NCI-H526 (cell line): ENCODE measurements around the gene MAN2C1.
"Not testable (repeated sequence)": the region's sequence is repeated elsewhere in the genome, so short reads cannot be mapped to it uniquely, and the experiment has no call there.

ENCODE experiments used
- DNase-seq, 2 experiments: peaks; one replicate each; lab custom pipeline; 2025; lab: John Stamatoyannopoulos, UW

Gene MAN2C1

GRCh38 chr15:75346796-75347221, 21.6 kb downstream of the MAN2C1 start, which contains the start of gene NEIL1:
TSS of gene NEIL1 (plus strand) at chr15:75347039. CDS start at chr15:75348906, 1,867 bp downstream.
- no peak for DNase-seq

- not testable (repeated sequence) for DNase-seq
Observed at GRCh38 chr15:75343953-75344352, 24.5 kb downstream of the MAN2C1 start.

GRCh38 chr15:75342221-75342620, 26.2 kb downstream of the MAN2C1 start:
- no peak for DNase-seq

- no peak for DNase-seq
Observed at GRCh38 chr15:75339531-75340240, 28.7 kb downstream of the MAN2C1 start.

- no peak for DNase-seq
Observed at GRCh38 chr15:75338661-75339240, 29.7 kb downstream of the MAN2C1 start.

- peak; percentile 89 to 97 for DNase-seq
Observed at GRCh38 chr15:75335705-75336355, 32.6 kb downstream of the MAN2C1 start, which contains the start of gene COMMD4. TSS of gene COMMD4 (plus strand) at chr15:75336063. CDS start at chr15:75336090, 27 bp downstream.

GRCh38 chr15:75335313-75335704, 33.1 kb downstream of the MAN2C1 start:
- DNase-seq, result no peak

- not testable (repeated sequence) for DNase-seq
Observed at GRCh38 chr15:75333654-75334419, 34.6 kb downstream of the MAN2C1 start.

GRCh38 chr15:75332093-75332492, 36.3 kb downstream of the MAN2C1 start:
- DNase-seq, result not testable (repeated sequence)

- DNase-seq, result no peak
Observed at GRCh38 chr15:75329571-75329970, 38.8 kb downstream of the MAN2C1 start.

GRCh38 chr15:75328493-75329314, 39.7 kb downstream of the MAN2C1 start:
- no peak for DNase-seq

- DNase-seq, result no peak
Observed at GRCh38 chr15:75327491-75327890, 40.9 kb downstream of the MAN2C1 start.

GRCh38 chr15:75327005-75327404, 41.4 kb downstream of the MAN2C1 start:
- DNase-seq, result no peak

- no peak for DNase-seq
Observed at GRCh38 chr15:75325922-75326321, 42.5 kb downstream of the MAN2C1 start.

- DNase-seq, result no peak
Observed at GRCh38 chr15:75321711-75322110, 46.7 kb downstream of the MAN2C1 start.

GRCh38 chr15:75319231-75319897, 49.0 kb downstream of the MAN2C1 start:
- not testable (repeated sequence) for DNase-seq

GRCh38 chr15:75314552-75315290, 53.7 kb downstream of the MAN2C1 start:
- no peak for DNase-seq

- no peak for DNase-seq
Observed at GRCh38 chr15:75313116-75313845, 55.1 kb downstream of the MAN2C1 start.

- DNase-seq, result not testable (repeated sequence)
Observed at GRCh38 chr15:75312548-75312947, 55.9 kb downstream of the MAN2C1 start.
